ENCODE results near the gene TACR1. TPM values are rescaled to one million over a fixed set of nuclear protein-coding genes. Genes with fewer than 3 reads are reported as not detected.

The TACR1 gene
- total and polyA plus RNA-seq, 2 of the 4 experiments (the other 2 are of a cell fraction), result under 0.01 to 0.09 TPM

DNA sequence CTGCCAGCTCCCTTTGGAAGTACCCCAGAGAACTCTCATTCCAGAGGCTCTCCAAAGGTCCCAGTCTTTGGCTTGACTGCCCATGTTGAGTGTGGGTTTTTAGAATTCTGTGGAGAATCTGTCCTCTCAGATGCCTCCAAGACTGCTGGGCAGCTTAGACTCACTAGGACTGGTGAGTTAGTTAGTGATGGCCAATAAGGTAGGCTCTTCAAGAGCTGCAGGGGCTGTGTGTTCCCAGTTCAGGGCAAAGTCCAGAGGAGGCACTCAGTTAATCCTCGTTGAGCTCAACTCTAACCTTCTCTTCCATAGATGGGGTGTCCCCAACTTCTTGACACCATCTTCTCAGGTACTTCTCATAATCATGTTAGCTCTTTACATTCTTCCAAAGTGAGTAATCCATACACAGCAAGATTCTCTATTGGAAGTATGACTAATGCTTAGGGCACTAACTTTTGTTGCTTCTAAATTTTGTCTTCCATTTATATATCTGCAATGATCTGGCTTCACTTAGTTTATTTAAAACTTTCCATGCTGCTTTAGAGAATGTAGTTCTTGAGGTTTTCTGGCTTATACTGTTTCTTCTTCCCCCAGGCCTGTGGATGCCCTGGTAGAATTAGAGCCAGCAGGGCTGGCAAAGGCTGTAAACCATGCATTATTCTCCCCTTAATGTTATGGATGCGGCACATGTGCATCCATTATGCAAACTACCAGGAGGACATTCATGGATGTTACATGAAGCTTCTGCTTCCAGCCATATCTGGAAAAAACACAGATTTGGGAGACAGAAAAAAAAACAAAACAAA lies 151.9 kb downstream of the TACR1 start:
- no peaks in the 10 kb centered on the region for H3K9me3 ChIP-seq (ENCODE audit: control insufficient read depth, insufficient read depth, low read length)
- peak overlapping the region; percentile 61 for H3K27ac ChIP-seq (ENCODE audit: insufficient read depth, low read length)
- H2AK5ac ChIP-seq (ENCODE audit: low read depth, low read length), result peak overlapping the region; percentile 71; the same call in 1 of the 2 replicates
- H3K18ac ChIP-seq (ENCODE audit: low read depth, low read length), result peak overlapping the region; percentile 81; the same call in 1 of the 2 replicates
- peak overlapping the region; percentile 19 for H2AFZ ChIP-seq (replicated peaks; ENCODE audit: low read length, poor library complexity)
- peak overlapping the region; percentile 77; the same call in 2 of the 3 replicates for H2BK15ac ChIP-seq (ENCODE audit: low read depth, low read length)
- peaks cover 25% of the 10 kb centered on the region for H3K9me1 ChIP-seq (ENCODE audit: insufficient read depth, low read length)
- peak overlapping the region; percentile 57 for H3K14ac ChIP-seq (replicated peaks; ENCODE audit: low read depth, low read length)
- peak; percentile 79 for DNase-seq
- peaks cover 7% of the 10 kb centered on the region; the same call in 1 of the 2 replicates for H4K20me1 ChIP-seq (ENCODE audit: insufficient read depth, low read length)
- H2BK120ac ChIP-seq (ENCODE audit: low read depth, low read length), result peak overlapping the region; percentile 87
- H3K27me3 ChIP-seq (ENCODE audit: control insufficient read depth, insufficient read depth, low read length), result no peaks in the 10 kb centered on the region
- in situ Hi-C loops (cut with MboI; ENCODE audit: low sequenced_read_pairs), result no loop called here
- H3K4me1 ChIP-seq (ENCODE audit: control insufficient read depth, insufficient read depth, low read length), result peaks cover 18% of the 10 kb centered on the region
- peak overlapping the region; percentile 73 for H4K91ac ChIP-seq (ENCODE audit: insufficient read depth, low read depth, low read length)
- H3K4ac ChIP-seq (ENCODE audit: low read depth, low read length), result peak overlapping the region; percentile 73
- intact Hi-C loops (cut with micrococcal nuclease), result no loop called here
- CTCF ChIA-PET, result interaction anchor here (1.5 kb wide), 1 partner anchor 152 kb away, joined by 3 read pairs; the partner anchor contains the start of gene TACR1
- peak overlapping the region; percentile 90 for H2BK5ac ChIP-seq (ENCODE audit: low read depth, low read length, poor library complexity, severe bottlenecking)
- POLR2A ChIA-PET (ENCODE audit: unreplicated experiment), result no interaction called here
- H3K4me2 ChIP-seq (ENCODE audit: low read depth, low read length), result peak overlapping the region; percentile 67; the same call in 1 of the 2 replicates
- ATAC-seq (ENCODE audit: low read depth), result peak; percentile 82
- peak overlapping the region; percentile 75 for H2BK20ac ChIP-seq (ENCODE audit: low read depth, low read length)
- H2AK9ac ChIP-seq (replicated peaks; ENCODE audit: low read depth, low read length, poor library complexity), result no peak overlapping the region
- no peak overlapping the region for H3K9ac ChIP-seq (ENCODE audit: low read depth, low read length)
- peak overlapping the region; percentile 77; the same call in 1 of the 2 replicates for H4K5ac ChIP-seq (ENCODE audit: low read depth, low read length)
- no peaks in the 10 kb centered on the region for H3K36me3 ChIP-seq (ENCODE audit: control insufficient read depth, insufficient read depth, low read length)
- TF ChIP-seq FOS (IDR thresholded peaks at IDR 0.05; ENCODE audit: low read depth, low read length) (peak; percentile 65; the same call in 1 of the 2 replicates), POLR2A (IDR thresholded peaks at IDR 0.05; ENCODE audit: low read depth, low read length) (no peak)
- TF ChIP-seq, protein P1, sequence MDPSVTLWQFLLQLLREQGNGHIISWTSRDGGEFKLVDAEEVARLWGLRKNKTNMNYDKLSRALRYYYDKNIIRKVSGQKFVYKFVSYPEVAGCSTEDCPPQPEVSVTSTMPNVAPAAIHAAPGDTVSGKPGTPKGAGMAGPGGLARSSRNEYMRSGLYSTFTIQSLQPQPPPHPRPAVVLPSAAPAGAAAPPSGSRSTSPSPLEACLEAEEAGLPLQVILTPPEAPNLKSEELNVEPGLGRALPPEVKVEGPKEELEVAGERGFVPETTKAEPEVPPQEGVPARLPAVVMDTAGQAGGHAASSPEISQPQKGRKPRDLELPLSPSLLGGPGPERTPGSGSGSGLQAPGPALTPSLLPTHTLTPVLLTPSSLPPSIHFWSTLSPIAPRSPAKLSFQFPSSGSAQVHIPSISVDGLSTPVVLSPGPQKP (IDR thresholded peaks at IDR 0.05; ENCODE audit: borderline replicate concordance, low read depth, low read length), result no peak
- H3K56ac ChIP-seq (ENCODE audit: extremely low read depth, insufficient read depth, low read length), result peak overlapping the region; percentile 55
- BruUV-seq (replicated peaks), result no TSS peak
- peak overlapping the region; percentile 50; the same call in 1 of the 2 replicates for H3K23ac ChIP-seq (ENCODE audit: low read depth, low read length)
- no peaks in the 10 kb centered on the region for H3K79me1 ChIP-seq (ENCODE audit: low read depth in 1 of 2, low read length in 2 of 2)
- no peak overlapping the region for H3K4me3 ChIP-seq (ENCODE audit: insufficient read depth, low read depth, low read length)
- dilution Hi-C loops (cut with HindIII; ENCODE audit: low sequenced_read_pairs, unreplicated experiment), result no loop called here
- peak overlapping the region; percentile 17 to 51; a peak in 3 of 4 replicates for H4K8ac ChIP-seq (ENCODE audit: low read depth in 2 of 2, low read length in 2 of 2)
- WGBS, 2 experiments (ENCODE audit: extremely low coverage in 2 of 2, insufficient read length in 1 of 2), result no CpG with 5 or more reads among the region's 2 CpGs
